HEK293 (cell line): ENCODE results near the gene HDLBP.

ENCODE experiments used
- CTCF ChIA-PET: fragments of 350-600 bp; formaldehyde crosslinking; extraction: SDS; loops from one replicate; lab custom pipeline; 2021; ENCODE audit warnings: antibody characterized with exemption; lab: Yijun Ruan, JAX
- POLR2A ChIA-PET: fragments of 300-600 bp; formaldehyde crosslinking; extraction: SDS; loops from one replicate; lab custom pipeline; 2020; ENCODE audit warnings: antibody characterized with exemption, inconsistent platforms; lab: Yijun Ruan, JAX
- H3K27ac ChIP-seq: fragments of 200-500 bp; sonication (Bioruptor generic); 2 replicates; pipeline ENCODE4 v1.5.1; 2014; ENCODE audit warnings: low read depth, low read length, control low read depth, inconsistent platforms; ENCODE audit errors: extremely low read depth
- H3K36me3 ChIP-seq, 2 experiments: fragments of 200-500 bp in 1 of 2; sonication (Bioruptor generic) in 1 of 2; 1 replicate in 1 of 2; 2 replicates in 1 of 2; pipeline ENCODE4 v1.5.1; 2014 to 2017; ENCODE audit warnings: inconsistent platforms in 2 of 2, low read length in 2 of 2; ENCODE audit not compliant: control insufficient read depth in 2 of 2, insufficient read depth in 1 of 2
- H3K4me1 ChIP-seq: fragments of 200-500 bp; sonication (Bioruptor generic); 2 replicates; pipeline ENCODE4 v1.5.1; 2014; ENCODE audit warnings: mild to moderate bottlenecking, low read length, inconsistent platforms; ENCODE audit not compliant: control insufficient read depth, insufficient read depth
- H3K4me3 ChIP-seq: 2 replicates; pipeline ENCODE4 v1.5.1; 2011; ENCODE audit warnings: low read depth, mild to moderate bottlenecking, control low read depth, low read length, moderate library complexity
- H3K9me3 ChIP-seq: fragments of 200-500 bp; sonication (Bioruptor generic); 2 replicates; pipeline ENCODE4 v1.5.1; 2014; ENCODE audit warnings: low read depth, low read length, inconsistent platforms; ENCODE audit not compliant: control insufficient read depth, insufficient read depth
- ELK4 ChIP-seq: IDR thresholded peaks from 2 replicates; pipeline ENCODE4 v1.6.1; 2011; ENCODE audit warnings: mild to moderate bottlenecking, low read depth, low read length, borderline replicate concordance
- KLF9 ChIP-seq: fragments of 450-650 bp; formaldehyde crosslinking; IDR thresholded peaks from 2 replicates; pipeline ENCODE4 v1.5.1; 2016; ENCODE audit warnings: missing biosample characterization, missing genetic modification characterization, low read depth
- OSR2 ChIP-seq: fragments of 450-650 bp; formaldehyde crosslinking; IDR thresholded peaks from 2 replicates; pipeline ENCODE4 v1.5.1; 2016; ENCODE audit warnings: missing biosample characterization, missing genetic modification characterization
- SALL2 ChIP-seq: fragments of 450-650 bp; formaldehyde crosslinking; IDR thresholded peaks from 2 replicates; pipeline ENCODE4 v1.5.0; 2017; ENCODE audit warnings: missing biosample characterization, mild to moderate bottlenecking, missing genetic modification characterization, borderline replicate concordance
- ZBTB10 ChIP-seq: fragments of 450-650 bp; formaldehyde crosslinking; IDR thresholded peaks from 2 replicates; pipeline ENCODE4 v1.5.1; 2016; ENCODE audit warnings: missing biosample characterization, missing genetic modification characterization
- ZFHX2 ChIP-seq: fragments of 450-650 bp; formaldehyde crosslinking; conservative IDR thresholded peaks from 2 replicates; pipeline ENCODE4 v1.5.1; 2016; ENCODE audit warnings: missing biosample characterization, missing genetic modification characterization
- ZNF132 ChIP-seq: fragments of 450-650 bp; formaldehyde crosslinking; IDR thresholded peaks from 2 replicates; pipeline ENCODE4 v1.5.1; 2017; ENCODE audit warnings: missing biosample characterization, missing genetic modification characterization, borderline replicate concordance
- ZNF140 ChIP-seq: fragments of 450-650 bp; formaldehyde crosslinking; IDR thresholded peaks from 2 replicates; pipeline ENCODE4 v1.5.1; 2016; ENCODE audit warnings: missing biosample characterization, missing genetic modification characterization
- ZNF148 ChIP-seq: fragments of 450-650 bp; formaldehyde crosslinking; IDR thresholded peaks from 2 replicates; pipeline ENCODE4 v1.5.0; 2017; ENCODE audit warnings: missing biosample characterization, missing genetic modification characterization, borderline replicate concordance
- ZNF157 ChIP-seq: fragments of 450-650 bp; formaldehyde crosslinking; IDR thresholded peaks from 2 replicates; pipeline ENCODE4 v1.5.1; 2016; ENCODE audit warnings: missing biosample characterization, missing genetic modification characterization
- ZNF19 ChIP-seq: fragments of 450-650 bp; formaldehyde crosslinking; IDR thresholded peaks from 2 replicates; pipeline ENCODE4; 2016; ENCODE audit warnings: missing biosample characterization, missing genetic modification characterization, low read depth
- ZNF23 ChIP-seq: fragments of 450-650 bp; formaldehyde crosslinking; IDR thresholded peaks from 2 replicates; pipeline ENCODE4 v1.5.1; 2016; ENCODE audit warnings: missing biosample characterization, missing genetic modification characterization, borderline replicate concordance
- ZNF350 ChIP-seq: fragments of 450-650 bp; formaldehyde crosslinking; IDR thresholded peaks from 2 replicates; pipeline ENCODE4 v1.5.0; 2017; ENCODE audit warnings: missing biosample characterization, mild to moderate bottlenecking, missing genetic modification characterization
- ZNF391 ChIP-seq: fragments of 450-650 bp; formaldehyde crosslinking; IDR thresholded peaks from 2 replicates; pipeline ENCODE4 v1.5.1; 2016; ENCODE audit warnings: low read depth, missing biosample characterization, missing genetic modification characterization, borderline replicate concordance
- ZNF571 ChIP-seq: fragments of 450-650 bp; formaldehyde crosslinking; IDR thresholded peaks from 2 replicates; pipeline ENCODE4 v1.5.0; 2017; ENCODE audit warnings: missing biosample characterization, missing genetic modification characterization
- ZNF596 ChIP-seq: fragments of 450-650 bp; IDR thresholded peaks from 2 replicates; pipeline ENCODE4 v1.5.0; 2018; ENCODE audit warnings: missing biosample characterization, mild to moderate bottlenecking, missing genetic modification characterization, moderate library complexity
- ZSCAN5A ChIP-seq: fragments of 450-650 bp; formaldehyde crosslinking; IDR thresholded peaks from 2 replicates; pipeline ENCODE4 v1.5.1; 2016; ENCODE audit warnings: missing biosample characterization, missing genetic modification characterization
- TF ChIP-seq, protein P1 (sequence below): fragments of 450-650 bp; formaldehyde crosslinking; IDR thresholded peaks from 2 replicates; pipeline ENCODE4 v1.5.1; 2016; ENCODE audit warnings: missing biosample characterization, missing genetic modification characterization
- TF ChIP-seq, protein P2 (sequence below): fragments of 450-650 bp; formaldehyde crosslinking; IDR thresholded peaks from 2 replicates; pipeline ENCODE4 v1.5.1; 2016; ENCODE audit warnings: missing biosample characterization, missing genetic modification characterization
- TF ChIP-seq, protein P3 (sequence below): fragments of 450-650 bp; formaldehyde crosslinking; IDR thresholded peaks from 2 replicates; pipeline ENCODE4 v1.5.1; 2016; ENCODE audit warnings: missing biosample characterization, missing genetic modification characterization, borderline replicate concordance

Gene HDLBP

GRCh38 chr2:241248289-241248688 is 67.2 kb downstream of the HDLBP start:
- Histone ChIP-seq H3K4me3 (no peak overlapping the region), H3K36me3 (peaks cover 68 to 100% of the 10 kb centered on the region in 2 experiments), H3K27ac (no peak overlapping the region), H3K9me3 (no peaks in the 10 kb centered on the region)
- ChIA-PET CTCF (no interaction called here), POLR2A (no interaction called here)
- TF ChIP-seq, protein P1, sequence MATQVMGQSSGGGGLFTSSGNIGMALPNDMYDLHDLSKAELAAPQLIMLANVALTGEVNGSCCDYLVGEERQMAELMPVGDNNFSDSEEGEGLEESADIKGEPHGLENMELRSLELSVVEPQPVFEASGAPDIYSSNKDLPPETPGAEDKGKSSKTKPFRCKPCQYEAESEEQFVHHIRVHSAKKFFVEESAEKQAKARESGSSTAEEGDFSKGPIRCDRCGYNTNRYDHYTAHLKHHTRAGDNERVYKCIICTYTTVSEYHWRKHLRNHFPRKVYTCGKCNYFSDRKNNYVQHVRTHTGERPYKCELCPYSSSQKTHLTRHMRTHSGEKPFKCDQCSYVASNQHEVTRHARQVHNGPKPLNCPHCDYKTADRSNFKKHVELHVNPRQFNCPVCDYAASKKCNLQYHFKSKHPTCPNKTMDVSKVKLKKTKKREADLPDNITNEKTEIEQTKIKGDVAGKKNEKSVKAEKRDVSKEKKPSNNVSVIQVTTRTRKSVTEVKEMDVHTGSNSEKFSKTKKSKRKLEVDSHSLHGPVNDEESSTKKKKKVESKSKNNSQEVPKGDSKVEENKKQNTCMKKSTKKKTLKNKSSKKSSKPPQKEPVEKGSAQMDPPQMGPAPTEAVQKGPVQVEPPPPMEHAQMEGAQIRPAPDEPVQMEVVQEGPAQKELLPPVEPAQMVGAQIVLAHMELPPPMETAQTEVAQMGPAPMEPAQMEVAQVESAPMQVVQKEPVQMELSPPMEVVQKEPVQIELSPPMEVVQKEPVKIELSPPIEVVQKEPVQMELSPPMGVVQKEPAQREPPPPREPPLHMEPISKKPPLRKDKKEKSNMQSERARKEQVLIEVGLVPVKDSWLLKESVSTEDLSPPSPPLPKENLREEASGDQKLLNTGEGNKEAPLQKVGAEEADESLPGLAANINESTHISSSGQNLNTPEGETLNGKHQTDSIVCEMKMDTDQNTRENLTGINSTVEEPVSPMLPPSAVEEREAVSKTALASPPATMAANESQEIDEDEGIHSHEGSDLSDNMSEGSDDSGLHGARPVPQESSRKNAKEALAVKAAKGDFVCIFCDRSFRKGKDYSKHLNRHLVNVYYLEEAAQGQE = no peak
- TF ChIP-seq, protein P2, sequence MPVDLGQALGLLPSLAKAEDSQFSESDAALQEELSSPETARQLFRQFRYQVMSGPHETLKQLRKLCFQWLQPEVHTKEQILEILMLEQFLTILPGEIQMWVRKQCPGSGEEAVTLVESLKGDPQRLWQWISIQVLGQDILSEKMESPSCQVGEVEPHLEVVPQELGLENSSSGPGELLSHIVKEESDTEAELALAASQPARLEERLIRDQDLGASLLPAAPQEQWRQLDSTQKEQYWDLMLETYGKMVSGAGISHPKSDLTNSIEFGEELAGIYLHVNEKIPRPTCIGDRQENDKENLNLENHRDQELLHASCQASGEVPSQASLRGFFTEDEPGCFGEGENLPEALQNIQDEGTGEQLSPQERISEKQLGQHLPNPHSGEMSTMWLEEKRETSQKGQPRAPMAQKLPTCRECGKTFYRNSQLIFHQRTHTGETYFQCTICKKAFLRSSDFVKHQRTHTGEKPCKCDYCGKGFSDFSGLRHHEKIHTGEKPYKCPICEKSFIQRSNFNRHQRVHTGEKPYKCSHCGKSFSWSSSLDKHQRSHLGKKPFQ (tag by site-specific recombination) = no peak
- no peak for TF ChIP-seq ZBTB10 (tag by site-specific recombination)
- no peak for TF ChIP-seq ZFHX2 (tag by site-specific recombination)
- no peak for TF ChIP-seq KLF9 (tag by site-specific recombination)
- TF ChIP-seq, protein P3, sequence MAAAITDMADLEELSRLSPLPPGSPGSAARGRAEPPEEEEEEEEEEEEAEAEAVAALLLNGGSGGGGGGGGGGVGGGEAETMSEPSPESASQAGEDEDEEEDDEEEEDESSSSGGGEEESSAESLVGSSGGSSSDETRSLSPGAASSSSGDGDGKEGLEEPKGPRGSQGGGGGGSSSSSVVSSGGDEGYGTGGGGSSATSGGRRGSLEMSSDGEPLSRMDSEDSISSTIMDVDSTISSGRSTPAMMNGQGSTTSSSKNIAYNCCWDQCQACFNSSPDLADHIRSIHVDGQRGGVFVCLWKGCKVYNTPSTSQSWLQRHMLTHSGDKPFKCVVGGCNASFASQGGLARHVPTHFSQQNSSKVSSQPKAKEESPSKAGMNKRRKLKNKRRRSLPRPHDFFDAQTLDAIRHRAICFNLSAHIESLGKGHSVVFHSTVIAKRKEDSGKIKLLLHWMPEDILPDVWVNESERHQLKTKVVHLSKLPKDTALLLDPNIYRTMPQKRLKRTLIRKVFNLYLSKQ (tag by site-specific recombination) = no peak
- TF ChIP-seq ZSCAN5A = no peak
- no peak for TF ChIP-seq ZNF140
- no peak for TF ChIP-seq ZNF596 (tag by site-specific recombination)
- TF ChIP-seq, all 188 proteins: peak for 0
- H3K4me1 ChIP-seq = no peaks in the 10 kb centered on the region

- H3K4me1 ChIP-seq = no peaks in the 10 kb centered on the region
- no peaks in the 10 kb centered on the region for H3K9me3 ChIP-seq
- H3K27ac ChIP-seq = no peak overlapping the region
- POLR2A ChIA-PET = no interaction called here
- peaks cover 57 to 98% of the 10 kb centered on the region in 2 experiments for H3K36me3 ChIP-seq
- no peak overlapping the region for H3K4me3 ChIP-seq
- CTCF ChIA-PET = interaction anchor here (0.6 kb wide), 2 partner anchors 262 to 352 kb away, joined by 3 to 4 read pairs; no protein-coding TSS in a partner anchor
- TF ChIP-seq ELK4 (no peak), SALL2 (tag by site-specific recombination) (no peak), ZNF350 (no peak), ZNF391 (tag by site-specific recombination) (no peak), ZNF23 (tag by site-specific recombination) (no peak), ZNF132 (tag by site-specific recombination) (no peak), ZNF157 (tag by site-specific recombination) (no peak), OSR2 (tag by site-specific recombination) (no peak), ZNF571 (tag by site-specific recombination) (no peak), ZNF19 (tag by site-specific recombination) (no peak), ZNF148 (tag by site-specific recombination) (no peak)
These were observed 71.1 kb downstream of the HDLBP start for GRCh38 chr2:241244368-241244767.
